ENCODE data around the gene DLG2. TPM values are rescaled to one million over a fixed set of nuclear protein-coding genes. Genes with fewer than 3 reads are reported as not detected.

DLG2 gene
- total and polyA plus RNA-seq, 2 of the 8 experiments (the other 6 are each of a cell fraction or from before 2014, with no cell fraction given): 1.7 to 14.3 TPM

DNA sequence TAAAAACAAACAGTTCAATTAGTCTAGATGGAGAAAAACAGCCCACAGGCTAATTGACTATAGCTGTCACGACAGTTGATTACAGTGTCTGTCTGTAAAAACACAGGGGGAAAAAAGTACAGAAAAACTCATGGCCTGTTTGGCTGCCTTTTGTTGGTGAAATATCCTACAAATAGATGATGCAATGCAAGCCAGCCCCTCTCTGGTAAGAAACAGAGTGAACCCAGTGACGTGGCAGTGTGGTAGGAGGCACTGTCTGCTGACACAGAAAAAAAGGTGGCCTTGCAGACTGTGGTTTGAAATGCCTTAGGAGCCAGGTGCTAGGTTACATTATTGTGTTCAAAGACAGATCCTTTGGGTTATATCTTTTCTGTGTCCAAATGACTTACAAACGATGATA, 1909.6 kb downstream of the DLG2 start:
- Histone ChIP-seq H3K14ac (ENCODE audit: insufficient read length) (no peak overlapping the region), H2BK12ac (ENCODE audit: low read depth, low read length) (no peak overlapping the region), H3K4me1 (replicated peaks in 1 of 4; ENCODE audit: control insufficient read depth in 3 of 4, insufficient read depth in 4 of 4, low read length in 3 of 4) (peaks cover 5 to 8% (median 6%) of the 10 kb centered on the region in 4 experiments; a peak in 4 of 7 replicates), H3K9ac (replicated peaks in 1 of 4; ENCODE audit: extremely low read depth in 1 of 4, low read depth in 3 of 4, low read length in 3 of 4) (no peak overlapping the region), H3K4me2 (ENCODE audit: insufficient read depth in 1 of 2, low read depth in 2 of 2, low read length in 2 of 2) (no peak overlapping the region), H2BK5ac (ENCODE audit: low read depth, low read length) (no peak overlapping the region), H3K23ac (ENCODE audit: insufficient read length) (no peak overlapping the region), H3K36me3 (ENCODE audit: control insufficient read depth in 2 of 4, insufficient read depth in 4 of 4, low read length in 3 of 4) (no peaks in the 10 kb centered on the region), H3K18ac (ENCODE audit: extremely low read depth, low read length) (no peak overlapping the region), H4K20me1 (replicated peaks in 1 of 2; ENCODE audit: control insufficient read depth in 1 of 2, insufficient read depth in 2 of 2, low read length in 2 of 2) (no peaks in the 10 kb centered on the region), H3K27ac (ENCODE audit: low read depth, low read length) (no peak overlapping the region), H2BK20ac (ENCODE audit: low read length) (no peak overlapping the region), H3K4ac (replicated peaks; ENCODE audit: insufficient read length, low read depth, low read length) (no peak overlapping the region), H4K91ac (replicated peaks; ENCODE audit: insufficient read length, low read length) (no peak overlapping the region), H2AFZ (ENCODE audit: low read length) (no peak overlapping the region), H2BK15ac (ENCODE audit: low read length) (no peak overlapping the region), H3K79me2 (ENCODE audit: control insufficient read depth in 1 of 2, insufficient read depth in 2 of 2, low read length in 2 of 2) (no peaks in the 10 kb centered on the region), H3K23me2 (ENCODE audit: low read depth, low read length) (no peaks in the 10 kb centered on the region), H2AK5ac (ENCODE audit: low read depth, low read length) (no peak overlapping the region), H4K8ac (ENCODE audit: extremely low read depth, insufficient read depth, low read length) (no peak overlapping the region), H4K5ac (ENCODE audit: insufficient read length, low read depth, low read length) (no peak overlapping the region), H3K56ac (replicated peaks; ENCODE audit: insufficient read length, low read depth, low read length) (no peak overlapping the region), H2BK120ac (replicated peaks; ENCODE audit: low read depth, low read length) (no peak overlapping the region), H3K27me3 (replicated peaks in 1 of 4; ENCODE audit: control insufficient read depth in 3 of 4, extremely low read depth in 1 of 4, insufficient read depth in 3 of 4, low read length in 3 of 4) (no peaks in the 10 kb centered on the region; a peak in 1 of 7 replicates), H3K9me3 (ENCODE audit: insufficient read depth in 2 of 2, low read depth in 1 of 2, low read length in 1 of 2) (no peaks in the 10 kb centered on the region), H3K4me3 (ENCODE audit: extremely low read depth in 1 of 4, insufficient read depth in 2 of 4, low read depth in 3 of 4, low read length in 4 of 4) (no peak overlapping the region), H3K79me1 (ENCODE audit: low read depth, low read length) (no peaks in the 10 kb centered on the region)
- DNase-seq (ENCODE audit: low read depth in 1 of 2, low spot score in 2 of 2): no peak
- POLR2A ChIA-PET (ENCODE audit: partially characterized antibody): interaction anchor here (1.2 kb wide), 2 partner anchors 14 to 16 kb away, joined by 3 read pairs; no protein-coding TSS in a partner anchor
- 80% methylated on average over 3 of the region's 3 CpGs; no CpG with 5 or more reads in 1 of the 2 experiments for WGBS, 2 experiments (ENCODE audit: extremely low coverage in 1 of 2, insufficient coverage in 1 of 2, insufficient read length in 1 of 2, insufficient replicate concordance in 2 of 2, low coverage in 1 of 2, low lambda C conversion rate in 2 of 2, missing lambda C conversion rate in 1 of 2)
- no peak for TF ChIP-seq SP2 (IDR thresholded peaks at IDR 0.05; ENCODE audit: low read length)
- peak; percentile 54; the same call in 1 of the 2 replicates for TF ChIP-seq CEBPB (IDR thresholded peaks at IDR 0.05; ENCODE audit: low read depth, low read length)
- FAIRE-seq: no peak
- CTCF ChIA-PET (ENCODE audit: partially characterized antibody): no interaction called here
